K562 (cell line): ENCODE results near the gene HNRNPU. TPM values are rescaled to one million over a fixed set of nuclear protein-coding genes. Genes with fewer than 3 reads are reported as not detected.

ENCODE experiments used
- CAMTA2 ChIP-seq: fragments of 250-450 bp; sonication (Bioruptor Pico); conservative IDR thresholded peaks from 2 replicates; pipeline ENCODE4 v1.5.1; 2022
- CBX3 ChIP-seq, 2 experiments: IDR thresholded peaks; 1 replicate in 1 of 2; 2 replicates in 1 of 2; pipeline ENCODE4 v1.6.1; 2012; ENCODE audit warnings: inconsistent platforms in 2 of 2, low read length in 2 of 2, borderline replicate concordance in 1 of 2, control low read depth in 1 of 2
- CCAR2 ChIP-seq: fragments of 200-400 bp; formaldehyde crosslinking; IDR thresholded peaks from 2 replicates; pipeline ENCODE4 v1.6.1; 2017; ENCODE audit warnings: mild to moderate bottlenecking, low read depth, low read length
- FOXA1 ChIP-seq: fragments of 450-650 bp; IDR thresholded peaks from 2 replicates; pipeline ENCODE4 v1.6.1; 2016; ENCODE audit warnings: mild to moderate bottlenecking, borderline replicate concordance
- FUS ChIP-seq: fragments of 200-400 bp; formaldehyde crosslinking; optimal IDR thresholded peaks from 2 replicates; pipeline ENCODE3; 2017; ENCODE audit warnings: low read depth, low read length
- MTA2 ChIP-seq: fragments of 450-650 bp; IDR thresholded peaks from 2 replicates; pipeline ENCODE4 v1.6.1; 2016; ENCODE audit warnings: low read depth
- MYNN ChIP-seq, 2 experiments: sonication (generic); formaldehyde crosslinking in 1 of 2; IDR thresholded peaks; 2 replicates each; pipeline versions ENCODE4 v1.5.0 to v1.6.1; 2016 to 2020; ENCODE audit warnings: antibody characterized with exemption in 1 of 2, missing genetic modification reagents in 1 of 2
- NR2C1 ChIP-seq, 2 experiments: fragments of 450-650 bp; IDR thresholded peaks; 2 replicates each; pipeline ENCODE4 v1.6.1; 2017; ENCODE audit warnings: mild to moderate bottlenecking in 2 of 2, antibody characterized with exemption in 1 of 2, inconsistent platforms in 1 of 2, missing compliant biosample characterization in 1 of 2, missing genetic modification characterization in 1 of 2
- POLR2A ChIP-seq: fragments of 450-650 bp; conservative IDR thresholded peaks from 2 replicates; pipeline ENCODE4 v1.6.1; 2016
- POLR2AphosphoS2 ChIP-seq: IDR thresholded peaks from 2 replicates; pipeline ENCODE4 v1.6.1; 2012; ENCODE audit warnings: low read length, improper control_type of control experiment
- POLR2G ChIP-seq: fragments of 200-400 bp; formaldehyde crosslinking; IDR thresholded peaks from 2 replicates; pipeline ENCODE4 v1.6.1; 2017; ENCODE audit warnings: low read depth, mild to moderate bottlenecking, antibody characterized with exemption, low read length, moderate library complexity
- POLR2H ChIP-seq: IDR thresholded peaks from 2 replicates; pipeline ENCODE4 v1.6.1; 2016; ENCODE audit warnings: missing genetic modification characterization, low read depth, mild to moderate bottlenecking, control low read depth, missing compliant biosample characterization, moderate library complexity
- PRPF4 ChIP-seq: fragments of 200-400 bp; formaldehyde crosslinking; IDR thresholded peaks from one replicate; pipeline ENCODE4 v1.6.1; 2017; ENCODE audit warnings: low read length, low read depth, mild to moderate bottlenecking; ENCODE audit not compliant: insufficient read depth, poor library complexity, severe bottlenecking
- RBM17 ChIP-seq: fragments of 200-400 bp; formaldehyde crosslinking; IDR thresholded peaks from 2 replicates; pipeline ENCODE4 v1.6.1; 2017; ENCODE audit warnings: low read depth, mild to moderate bottlenecking, low read length, borderline replicate concordance
- SNIP1 ChIP-seq: fragments of 450-650 bp; IDR thresholded peaks from 2 replicates; pipeline ENCODE4 v1.7.1; 2017; ENCODE audit warnings: low read depth, mild to moderate bottlenecking
- STAT5B ChIP-seq: fragments of 250-450 bp; sonication (Bioruptor Pico); IDR thresholded peaks from 2 replicates; pipeline ENCODE4 v1.8.0; 2021; ENCODE audit warnings: mild to moderate bottlenecking, inconsistent platforms
- SUPT5H ChIP-seq: fragments of 450-650 bp; IDR thresholded peaks from 2 replicates; pipeline ENCODE4 v1.6.1; 2016
- ZC3H11A ChIP-seq: IDR thresholded peaks from 2 replicates; pipeline ENCODE4 v1.6.1; 2012; ENCODE audit warnings: low read depth, low read length, improper control_type of control experiment
- ZNF165 ChIP-seq: fragments of 250-450 bp; sonication (Bioruptor Pico); IDR thresholded peaks from 2 replicates; pipeline ENCODE4 v1.4.0; 2020; ENCODE audit warnings: borderline replicate concordance
- ZNF316 ChIP-seq: fragments of 450-650 bp; IDR thresholded peaks from 2 replicates; pipeline ENCODE4 v1.6.1; 2016
- polyA plus RNA-seq, 8 experiments: library from polyadenylated mRNA; depleted of rRNA in 4 of 8; stranded (reverse) in 5 of 8; unstranded in 3 of 8; fragments of >200 nt; fragmentation: Nextera tagmentation in 2 of 8; fragmentation: Illumina TruSeq in 1 of 8; extraction: Ambion mirVana in 2 of 8; extraction: Trizol in 1 of 8; gene quantifications; 2 replicates each; pipeline versions ENCODE4 v1.2.1 to v1.2.3, GENCODE V29; 2011 to 2014; ENCODE audit warnings: inconsistent platforms in 1 of 8, missing spikeins in 1 of 8
- total RNA-seq, 7 experiments: library from RNA; depleted of rRNA in 6 of 7; stranded (reverse); fragments of >200 nt in 6 of 7; fragmentation: Illumina TruSeq in 2 of 7; extraction: Trizol in 2 of 7; gene quantifications; 2 replicates each; pipeline versions ENCODE4 v1.2.1 to v1.2.3, GENCODE V29; 2011 to 2021; ENCODE audit warnings: low replicate concordance in 1 of 7
- TF ChIP-seq, protein P1 (sequence below): fragments of 200-800 bp; sonication (Bioruptor generic); IDR thresholded peaks from 2 replicates; pipeline ENCODE4 v1.6.1; 2016; ENCODE audit warnings: missing genetic modification characterization, missing compliant biosample characterization
- TF ChIP-seq, protein P2 (sequence below): fragments of 450-650 bp; formaldehyde crosslinking; conservative IDR thresholded peaks from 2 replicates; pipeline ENCODE4 v1.4.0; 2022; ENCODE audit warnings: mild to moderate bottlenecking, missing genetic modification characterization

HNRNPU gene
- total and polyA plus RNA-seq, 9 of the 15 experiments (the other 6 are each of a cell fraction or from before 2014, with no cell fraction given) = 159 to 777 (median 577) TPM

DNA sequence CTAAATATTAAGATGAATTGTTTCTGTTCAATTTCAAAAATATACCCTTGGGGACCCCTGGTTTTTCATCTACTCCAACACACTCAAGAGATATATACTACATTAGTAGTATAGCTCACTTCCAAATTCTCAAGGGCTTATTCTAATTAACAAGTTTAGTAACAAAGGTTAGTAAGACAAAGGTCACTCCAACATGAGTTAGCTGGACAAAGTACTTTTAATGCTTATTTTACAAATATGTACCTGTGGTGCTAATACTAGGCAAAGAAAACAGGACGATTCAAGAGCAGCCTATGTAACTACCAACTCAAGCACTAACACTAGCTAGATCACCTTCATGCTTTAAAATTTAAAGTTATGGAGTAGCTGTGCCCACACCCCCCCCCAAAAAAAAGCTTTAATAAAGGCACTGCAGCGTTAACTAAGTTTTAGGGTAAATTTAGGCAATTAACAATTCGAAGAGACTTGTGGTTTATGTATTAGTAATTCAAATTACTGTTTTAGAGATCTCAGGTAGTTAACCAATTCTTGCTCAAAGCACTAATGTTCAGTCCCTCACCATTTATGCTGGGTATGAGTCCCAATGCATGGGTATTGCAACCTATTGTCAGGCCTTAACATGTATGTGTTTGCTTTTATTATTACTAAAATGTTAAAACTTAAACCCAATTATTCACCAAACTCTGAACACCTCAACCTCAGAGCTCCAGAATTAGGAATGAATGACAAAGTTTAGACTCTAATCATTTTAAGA is 14.1 kb downstream of the HNRNPU start (continued):
- TF ChIP-seq MYNN (IDR thresholded peaks at IDR 0.05) (0 out of 2 replicates have a peak, but pooled peaks have one; percentile 14), MYNN (CRISPR knock-in tag; IDR thresholded peaks at IDR 0.05) (no peak), SUPT5H (peak; percentile 20; the same call in 1 of the 2 replicates), POLR2A (peak; percentile 30; the same call in 1 of the 2 replicates), POLR2H (tag) (0 out of 2 replicates have a peak, but pooled peaks have one; percentile 33), POLR2AphosphoS2 (peak; percentile 46), PRPF4 (no peak), CCAR2 (no peak), NR2C1 (IDR thresholded peaks at IDR 0.05) (no peak), NR2C1 (tag; IDR thresholded peaks at IDR 0.05) (no peak), STAT5B (CRISPR knock-in tag) (no peak), POLR2G (peak; percentile 36; the same call in 1 of the 2 replicates), MTA2 (no peak), FUS (peak; percentile 1), ZC3H11A (no peak), RBM17 (no peak), ZNF316 (peak; percentile 16; the same call in 1 of the 2 replicates), ZNF165 (no peak), FOXA1 (no peak), CAMTA2 (CRISPR knock-in tag) (no peak), SNIP1 (no peak), CBX3 (IDR thresholded peaks at IDR 0.05; ENCODE audit: borderline replicate concordance in 1 of 2, low read length in 2 of 2) (no peak)
- TF ChIP-seq, protein P1, sequence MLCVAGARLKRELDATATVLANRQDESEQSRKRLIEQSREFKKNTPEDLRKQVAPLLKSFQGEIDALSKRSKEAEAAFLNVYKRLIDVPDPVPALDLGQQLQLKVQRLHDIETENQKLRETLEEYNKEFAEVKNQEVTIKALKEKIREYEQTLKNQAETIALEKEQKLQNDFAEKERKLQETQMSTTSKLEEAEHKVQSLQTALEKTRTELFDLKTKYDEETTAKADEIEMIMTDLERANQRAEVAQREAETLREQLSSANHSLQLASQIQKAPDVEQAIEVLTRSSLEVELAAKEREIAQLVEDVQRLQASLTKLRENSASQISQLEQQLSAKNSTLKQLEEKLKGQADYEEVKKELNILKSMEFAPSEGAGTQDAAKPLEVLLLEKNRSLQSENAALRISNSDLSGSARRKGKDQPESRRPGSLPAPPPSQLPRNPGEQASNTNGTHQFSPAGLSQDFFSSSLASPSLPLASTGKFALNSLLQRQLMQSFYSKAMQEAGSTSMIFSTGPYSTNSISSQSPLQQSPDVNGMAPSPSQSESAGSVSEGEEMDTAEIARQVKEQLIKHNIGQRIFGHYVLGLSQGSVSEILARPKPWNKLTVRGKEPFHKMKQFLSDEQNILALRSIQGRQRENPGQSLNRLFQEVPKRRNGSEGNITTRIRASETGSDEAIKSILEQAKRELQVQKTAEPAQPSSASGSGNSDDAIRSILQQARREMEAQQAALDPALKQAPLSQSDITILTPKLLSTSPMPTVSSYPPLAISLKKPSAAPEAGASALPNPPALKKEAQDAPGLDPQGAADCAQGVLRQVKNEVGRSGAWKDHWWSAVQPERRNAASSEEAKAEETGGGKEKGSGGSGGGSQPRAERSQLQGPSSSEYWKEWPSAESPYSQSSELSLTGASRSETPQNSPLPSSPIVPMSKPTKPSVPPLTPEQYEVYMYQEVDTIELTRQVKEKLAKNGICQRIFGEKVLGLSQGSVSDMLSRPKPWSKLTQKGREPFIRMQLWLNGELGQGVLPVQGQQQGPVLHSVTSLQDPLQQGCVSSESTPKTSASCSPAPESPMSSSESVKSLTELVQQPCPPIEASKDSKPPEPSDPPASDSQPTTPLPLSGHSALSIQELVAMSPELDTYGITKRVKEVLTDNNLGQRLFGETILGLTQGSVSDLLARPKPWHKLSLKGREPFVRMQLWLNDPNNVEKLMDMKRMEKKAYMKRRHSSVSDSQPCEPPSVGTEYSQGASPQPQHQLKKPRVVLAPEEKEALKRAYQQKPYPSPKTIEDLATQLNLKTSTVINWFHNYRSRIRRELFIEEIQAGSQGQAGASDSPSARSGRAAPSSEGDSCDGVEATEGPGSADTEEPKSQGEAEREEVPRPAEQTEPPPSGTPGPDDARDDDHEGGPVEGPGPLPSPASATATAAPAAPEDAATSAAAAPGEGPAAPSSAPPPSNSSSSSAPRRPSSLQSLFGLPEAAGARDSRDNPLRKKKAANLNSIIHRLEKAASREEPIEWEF (CRISPR knock-in tag) = no peak
- TF ChIP-seq, protein P2, sequence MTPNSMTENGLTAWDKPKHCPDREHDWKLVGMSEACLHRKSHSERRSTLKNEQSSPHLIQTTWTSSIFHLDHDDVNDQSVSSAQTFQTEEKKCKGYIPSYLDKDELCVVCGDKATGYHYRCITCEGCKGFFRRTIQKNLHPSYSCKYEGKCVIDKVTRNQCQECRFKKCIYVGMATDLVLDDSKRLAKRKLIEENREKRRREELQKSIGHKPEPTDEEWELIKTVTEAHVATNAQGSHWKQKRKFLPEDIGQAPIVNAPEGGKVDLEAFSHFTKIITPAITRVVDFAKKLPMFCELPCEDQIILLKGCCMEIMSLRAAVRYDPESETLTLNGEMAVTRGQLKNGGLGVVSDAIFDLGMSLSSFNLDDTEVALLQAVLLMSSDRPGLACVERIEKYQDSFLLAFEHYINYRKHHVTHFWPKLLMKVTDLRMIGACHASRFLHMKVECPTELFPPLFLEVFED (CRISPR knock-in tag) = no peak
